HG03432 (cell line): ENCODE results near the gene TMEM258.

ENCODE experiments used
- ATAC-seq: cut with Tn5 transposase; IDR thresholded peaks from one replicate; pipeline ENCODE4 v1.9.1; 2021; ENCODE audit warnings: mild to moderate bottlenecking, moderate library complexity; ENCODE audit not compliant: unreplicated experiment

Gene TMEM258

GRCh38 chr11:61797263-61797944 is 5.0 kb upstream of the TMEM258 start:
- ATAC-seq, result no peak

GRCh38 chr11:61795876-61796526 is 3.6 kb upstream of the TMEM258 start:
- ATAC-seq, result no peak

- no peak for ATAC-seq
Measured at GRCh38 chr11:61795459-61795858, 3.1 kb upstream of the TMEM258 start.

GRCh38 chr11:61794579-61794978 is 2.2 kb upstream of the TMEM258 start:
- ATAC-seq, result no peak

GRCh38 chr11:61793829-61794204 is 1.4 kb upstream of the TMEM258 start:
- no peak for ATAC-seq

GRCh38 chr11:61793083-61793828 is 857 bp upstream of the TMEM258 start:
- no peak for ATAC-seq

- ATAC-seq, result peak; percentile 35
Measured at GRCh38 chr11:61791737-61792309, 576 bp downstream of the TMEM258 start.

- ATAC-seq, result no peak
Measured at GRCh38 chr11:61787928-61788491, 4.4 kb downstream of the TMEM258 start.

GRCh38 chr11:61785837-61786402 is 6.5 kb downstream of the TMEM258 start:
- no peak for ATAC-seq

- no peak for ATAC-seq
Measured at GRCh38 chr11:61784506-61784805, 7.9 kb downstream of the TMEM258 start.

GRCh38 chr11:61783717-61784505 is 8.5 kb downstream of the TMEM258 start:
- no peak for ATAC-seq

GRCh38 chr11:61782841-61783240 is 9.6 kb downstream of the TMEM258 start:
- no peak for ATAC-seq

- no peak for ATAC-seq
Measured at GRCh38 chr11:61782299-61782698, 10.1 kb downstream of the TMEM258 start.

GRCh38 chr11:61781585-61781984 is 10.8 kb downstream of the TMEM258 start:
- ATAC-seq, result no peak

- no peak for ATAC-seq
Measured at GRCh38 chr11:61780581-61781162, 11.7 kb downstream of the TMEM258 start.

- ATAC-seq, result no peak
Measured at GRCh38 chr11:61779666-61780525, 12.5 kb downstream of the TMEM258 start.

GRCh38 chr11:61778920-61779650 is 13.3 kb downstream of the TMEM258 start:
- no peak for ATAC-seq

- ATAC-seq, result no peak
Measured at GRCh38 chr11:61778357-61778886, 14.0 kb downstream of the TMEM258 start.
